NCI-H146 (cell line): Measurements from ENCODE around the gene ZNF782.
A peak's percentile ranks its signal among the peaks of the same experiment; 100 is the strongest.
"Not testable (repeated sequence)": the region's sequence is repeated elsewhere in the genome, so short reads cannot be mapped to it uniquely, and the experiment has no call there.

Source experiments
- DNase-seq: peaks from one replicate; lab custom pipeline; 2025; lab: John Stamatoyannopoulos, UW

Gene ZNF782

GRCh38 chr9:96852676-96853075, 1.6 kb downstream of the ZNF782 start:
- DNase-seq: no peak

GRCh38 chr9:96844040-96844439, 10.3 kb downstream of the ZNF782 start:
- DNase-seq: no peak

- no peak for DNase-seq
These were observed 35.8 kb downstream of the ZNF782 start for GRCh38 chr9:96818533-96818932.

GRCh38 chr9:96817973-96818372, 36.3 kb downstream of the ZNF782 start:
- DNase-seq: no peak

GRCh38 chr9:96813607-96814006, 40.7 kb downstream of the ZNF782 start:
- DNase-seq: no peak

GRCh38 chr9:96798959-96799358, 55.4 kb downstream of the ZNF782 start:
- DNase-seq: not testable (repeated sequence)

GRCh38 chr9:96784021-96784420, 70.3 kb downstream of the ZNF782 start:
- DNase-seq: no peak

GRCh38 chr9:96782235-96782634, 72.1 kb downstream of the ZNF782 start:
- DNase-seq: no peak

- no peak for DNase-seq
These were observed 72.8 kb downstream of the ZNF782 start for GRCh38 chr9:96781552-96781951.

GRCh38 chr9:96779089-96779488, 75.2 kb downstream of the ZNF782 start:
- DNase-seq: no peak

- DNase-seq: peak; percentile 75
These were observed 76.9 kb downstream of the ZNF782 start for GRCh38 chr9:96777426-96777864.

- DNase-seq: no peak
These were observed 83.2 kb downstream of the ZNF782 start for GRCh38 chr9:96771124-96771523.

GRCh38 chr9:96769989-96770388, 84.3 kb downstream of the ZNF782 start:
- DNase-seq: no peak
